Stimulated activated CD4-positive, alpha-beta T cell treated with anti-CD3 and anti-CD28 coated beads, Interleukin-4, amount 100 ng/mL, for 48 hours (primary cell): Measurements from ENCODE around the gene PRKCB.

ENCODE experiments used
- DNase-seq, 2 donors: peaks; one replicate each; pipeline ENCODE4 v3.0.0-alpha.2; 2020; ENCODE audit warnings: low read depth in 2 of 2

PRKCB gene

GRCh38 chr16:24044467-24044866 is 208.7 kb downstream of the PRKCB start:
- DNase-seq, result no peak

GRCh38 chr16:24045641-24046040 is 209.9 kb downstream of the PRKCB start:
- DNase-seq, result no peak

- no peak for DNase-seq
Measured at GRCh38 chr16:24046442-24046841, 210.7 kb downstream of the PRKCB start.

GRCh38 chr16:24049113-24049512 is 213.3 kb downstream of the PRKCB start:
- no peak for DNase-seq

GRCh38 chr16:24051125-24051524 is 215.3 kb downstream of the PRKCB start:
- DNase-seq, result no peak

- DNase-seq, result no peak
Measured at GRCh38 chr16:24052329-24053098, 216.7 kb downstream of the PRKCB start.

GRCh38 chr16:24053099-24053946 is 217.5 kb downstream of the PRKCB start:
- DNase-seq, result no peak

GRCh38 chr16:24054741-24055491 is 219.1 kb downstream of the PRKCB start:
- DNase-seq, result no peak

- no peak for DNase-seq
Measured at GRCh38 chr16:24062270-24062817, 226.6 kb downstream of the PRKCB start.

- DNase-seq, result no peak
Measured at GRCh38 chr16:24069036-24069590, 233.3 kb downstream of the PRKCB start.

- peak; percentile 18 to 21 for DNase-seq
Measured at GRCh38 chr16:24070851-24071250, 235.1 kb downstream of the PRKCB start.

GRCh38 chr16:24071666-24072360 is 236.0 kb downstream of the PRKCB start:
- no peak for DNase-seq

- DNase-seq, result no peak
Measured at GRCh38 chr16:24073321-24073720, 237.5 kb downstream of the PRKCB start.

GRCh38 chr16:24074574-24074973 is 238.8 kb downstream of the PRKCB start:
- DNase-seq, result no peak

GRCh38 chr16:24075302-24075701 is 239.5 kb downstream of the PRKCB start:
- DNase-seq, result no peak

- peak in 1 of 2 donors; percentile 23 for DNase-seq
Measured at GRCh38 chr16:24075931-24076716, 240.3 kb downstream of the PRKCB start.

GRCh38 chr16:24077292-24077691 is 241.5 kb downstream of the PRKCB start:
- no peak for DNase-seq

GRCh38 chr16:24077966-24078365 is 242.2 kb downstream of the PRKCB start:
- DNase-seq, result no peak

GRCh38 chr16:24085666-24086065 is 249.9 kb downstream of the PRKCB start:
- no peak for DNase-seq

GRCh38 chr16:24087891-24088410 is 252.2 kb downstream of the PRKCB start:
- no peak for DNase-seq
